ENCODE results near the gene ACSF3.
A peak's percentile ranks its signal among the peaks of the same experiment; 100 is the strongest.

The ACSF3 gene

GRCh38 chr16:89051521-89052166 is 42.0 kb upstream of the ACSF3 start:
- Mint-ChIP-seq H3K27ac (ENCODE audit: low read depth) (no peak overlapping the region), H3K9me3 (no peaks in the 10 kb centered on the region), H3K27me3 (peaks cover 11% of the 10 kb centered on the region), H3K4me3 (no peak overlapping the region), H3K36me3 (ENCODE audit: insufficient read depth) (peaks cover 3% of the 10 kb centered on the region), H3K4me1 (peaks cover 5% of the 10 kb centered on the region)
- ATAC-seq (replicated peaks; ENCODE audit: extremely low read depth, poor library complexity, severe bottlenecking) (no peak), DNase-seq (ENCODE audit: low spot score in 2 of 2) (no peak)

GRCh38 chr16:89052191-89052889 is 41.3 kb upstream of the ACSF3 start:
- Mint-ChIP-seq H3K27me3 (peaks cover 14% of the 10 kb centered on the region), H3K4me1 (peaks cover 5% of the 10 kb centered on the region), H3K4me3 (peak overlapping the region; percentile 56), H3K27ac (ENCODE audit: low read depth) (peak overlapping the region; percentile 74), H3K36me3 (ENCODE audit: insufficient read depth) (peaks cover 3% of the 10 kb centered on the region), H3K9me3 (no peaks in the 10 kb centered on the region)
- ATAC-seq (replicated peaks; ENCODE audit: extremely low read depth, poor library complexity, severe bottlenecking) (no peak), DNase-seq (ENCODE audit: low spot score in 2 of 2) (no peak)

GRCh38 chr16:89052890-89053724 is 40.5 kb upstream of the ACSF3 start:
- no peaks in the 10 kb centered on the region for H3K9me3 Mint-ChIP-seq
- H3K27me3 Mint-ChIP-seq, result peaks cover 21% of the 10 kb centered on the region
- H3K4me1 Mint-ChIP-seq, result peaks cover 5% of the 10 kb centered on the region
- H3K4me3 Mint-ChIP-seq, result peak overlapping the region; percentile 56
- no peaks in the 10 kb centered on the region for H3K36me3 Mint-ChIP-seq (ENCODE audit: insufficient read depth)
- DNase-seq (ENCODE audit: low spot score in 2 of 2) (no peak), ATAC-seq (replicated peaks; ENCODE audit: extremely low read depth, poor library complexity, severe bottlenecking) (no peak)
- H3K27ac Mint-ChIP-seq (ENCODE audit: low read depth), result peak overlapping the region; percentile 74

- Mint-ChIP-seq H3K4me1 (peaks cover 5% of the 10 kb centered on the region), H3K4me3 (no peak overlapping the region), H3K9me3 (no peaks in the 10 kb centered on the region), H3K36me3 (ENCODE audit: insufficient read depth) (no peaks in the 10 kb centered on the region), H3K27ac (ENCODE audit: low read depth) (no peak overlapping the region), H3K27me3 (peaks cover 21% of the 10 kb centered on the region)
- DNase-seq (ENCODE audit: low spot score in 2 of 2) (no peak), ATAC-seq (replicated peaks; ENCODE audit: extremely low read depth, poor library complexity, severe bottlenecking) (no peak)
Observed at GRCh38 chr16:89053725-89054029, 40.0 kb upstream of the ACSF3 start.

GRCh38 chr16:89054261-89054661 is 39.4 kb upstream of the ACSF3 start:
- Mint-ChIP-seq H3K4me3 (no peak overlapping the region), H3K27me3 (peaks cover 15% of the 10 kb centered on the region), H3K9me3 (no peaks in the 10 kb centered on the region), H3K27ac (ENCODE audit: low read depth) (no peak overlapping the region), H3K36me3 (ENCODE audit: insufficient read depth) (no peaks in the 10 kb centered on the region), H3K4me1 (peaks cover 5% of the 10 kb centered on the region)
- ATAC-seq (replicated peaks; ENCODE audit: extremely low read depth, poor library complexity, severe bottlenecking), result no peak
- DNase-seq (ENCODE audit: low spot score in 2 of 2), result no peak

- H3K9me3 Mint-ChIP-seq, result no peaks in the 10 kb centered on the region
- ATAC-seq (replicated peaks; ENCODE audit: extremely low read depth, poor library complexity, severe bottlenecking), result no peak
- H3K27ac Mint-ChIP-seq (ENCODE audit: low read depth), result no peak overlapping the region
- no peaks in the 10 kb centered on the region for H3K36me3 Mint-ChIP-seq (ENCODE audit: insufficient read depth)
- peaks cover 11% of the 10 kb centered on the region for H3K27me3 Mint-ChIP-seq
- H3K4me3 Mint-ChIP-seq, result no peak overlapping the region
- DNase-seq (ENCODE audit: low spot score in 2 of 2), result no peak
- peaks cover 5% of the 10 kb centered on the region for H3K4me1 Mint-ChIP-seq
Observed at GRCh38 chr16:89054714-89055113, 38.9 kb upstream of the ACSF3 start.

- ATAC-seq (replicated peaks; ENCODE audit: extremely low read depth, poor library complexity, severe bottlenecking) (no peak), DNase-seq (ENCODE audit: low spot score in 2 of 2) (no peak)
- no peak overlapping the region for H3K27ac Mint-ChIP-seq (ENCODE audit: low read depth)
- peaks cover 10% of the 10 kb centered on the region for H3K27me3 Mint-ChIP-seq
- no peaks in the 10 kb centered on the region for H3K36me3 Mint-ChIP-seq (ENCODE audit: insufficient read depth)
- no peaks in the 10 kb centered on the region for H3K9me3 Mint-ChIP-seq
- H3K4me1 Mint-ChIP-seq, result peaks cover 5% of the 10 kb centered on the region
- no peak overlapping the region for H3K4me3 Mint-ChIP-seq
Observed at GRCh38 chr16:89055313-89055712, 38.3 kb upstream of the ACSF3 start.

- Mint-ChIP-seq H3K27me3 (peaks cover 10% of the 10 kb centered on the region), H3K36me3 (ENCODE audit: insufficient read depth) (no peaks in the 10 kb centered on the region), H3K4me1 (peaks cover 5% of the 10 kb centered on the region), H3K4me3 (no peak overlapping the region), H3K27ac (ENCODE audit: low read depth) (no peak overlapping the region), H3K9me3 (no peaks in the 10 kb centered on the region)
- ATAC-seq (replicated peaks; ENCODE audit: extremely low read depth, poor library complexity, severe bottlenecking), result no peak
- no peak for DNase-seq (ENCODE audit: low spot score in 2 of 2)
Observed at GRCh38 chr16:89055894-89056555, 37.6 kb upstream of the ACSF3 start.

GRCh38 chr16:89056592-89056991 is 37.1 kb upstream of the ACSF3 start:
- peaks cover 5% of the 10 kb centered on the region for H3K4me1 Mint-ChIP-seq
- no peak overlapping the region for H3K4me3 Mint-ChIP-seq
- DNase-seq (ENCODE audit: low spot score in 2 of 2) (no peak), ATAC-seq (replicated peaks; ENCODE audit: extremely low read depth, poor library complexity, severe bottlenecking) (no peak)
- H3K27ac Mint-ChIP-seq (ENCODE audit: low read depth), result no peak overlapping the region
- H3K27me3 Mint-ChIP-seq, result peaks cover 10% of the 10 kb centered on the region
- H3K9me3 Mint-ChIP-seq, result no peaks in the 10 kb centered on the region
- no peaks in the 10 kb centered on the region for H3K36me3 Mint-ChIP-seq (ENCODE audit: insufficient read depth)

- Mint-ChIP-seq H3K27ac (ENCODE audit: low read depth) (no peak overlapping the region), H3K36me3 (ENCODE audit: insufficient read depth) (no peaks in the 10 kb centered on the region), H3K4me1 (peaks cover 2% of the 10 kb centered on the region), H3K27me3 (peaks cover 10% of the 10 kb centered on the region), H3K9me3 (no peaks in the 10 kb centered on the region), H3K4me3 (no peak overlapping the region)
- ATAC-seq (replicated peaks; ENCODE audit: extremely low read depth, poor library complexity, severe bottlenecking) (no peak), DNase-seq (ENCODE audit: low spot score in 2 of 2) (no peak)
Observed at GRCh38 chr16:89057738-89058137, 35.9 kb upstream of the ACSF3 start.

- H3K4me1 Mint-ChIP-seq, result no peaks in the 10 kb centered on the region
- H3K27ac Mint-ChIP-seq (ENCODE audit: low read depth), result no peak overlapping the region
- no peaks in the 10 kb centered on the region for H3K9me3 Mint-ChIP-seq
- ATAC-seq (replicated peaks; ENCODE audit: extremely low read depth, poor library complexity, severe bottlenecking) (no peak), DNase-seq (ENCODE audit: low spot score in 2 of 2) (no peak)
- no peaks in the 10 kb centered on the region for H3K36me3 Mint-ChIP-seq (ENCODE audit: insufficient read depth)
- peaks cover 10% of the 10 kb centered on the region for H3K27me3 Mint-ChIP-seq
- no peak overlapping the region for H3K4me3 Mint-ChIP-seq
Observed at GRCh38 chr16:89058812-89059211, 34.8 kb upstream of the ACSF3 start.

GRCh38 chr16:89060207-89060794 is 33.4 kb upstream of the ACSF3 start:
- no peak for ATAC-seq (replicated peaks; ENCODE audit: extremely low read depth, poor library complexity, severe bottlenecking)
- H3K4me1 Mint-ChIP-seq, result no peaks in the 10 kb centered on the region
- H3K9me3 Mint-ChIP-seq, result no peaks in the 10 kb centered on the region
- H3K27me3 Mint-ChIP-seq, result peaks cover 10% of the 10 kb centered on the region
- H3K36me3 Mint-ChIP-seq (ENCODE audit: insufficient read depth), result no peaks in the 10 kb centered on the region
- H3K4me3 Mint-ChIP-seq, result no peak overlapping the region
- no peak for DNase-seq (ENCODE audit: low spot score in 2 of 2)
- no peak overlapping the region for H3K27ac Mint-ChIP-seq (ENCODE audit: low read depth)
